Progenitor cell of endocrine pancreas (in vitro differentiated cells): ENCODE results near the gene ARHGAP27. TPM values are rescaled to one million over a fixed set of nuclear protein-coding genes. Genes with fewer than 3 reads are reported as not detected.
"Not testable (repeated sequence)": the region's sequence is repeated elsewhere in the genome, so short reads cannot be mapped to it uniquely, and the experiment has no call there.

Source experiments
- DNase-seq: peaks from one replicate; pipeline ENCODE4 v3.0.0; 2021; ENCODE audit warnings: low spot score; ENCODE audit not compliant: unreplicated experiment
- H3K27ac Mint-ChIP-seq: 2 replicates; pipeline ENCODE4 v1.8.0; 2021; ENCODE audit warnings: mild to moderate bottlenecking, moderate library complexity, mixed read lengths
- H3K27me3 Mint-ChIP-seq: 2 replicates; pipeline ENCODE4 v1.8.0; 2021; ENCODE audit warnings: mixed read lengths
- H3K36me3 Mint-ChIP-seq: 2 replicates; pipeline ENCODE4 v1.8.0; 2022; ENCODE audit warnings: mixed read lengths; ENCODE audit not compliant: insufficient read depth
- H3K4me1 Mint-ChIP-seq: 2 replicates; pipeline ENCODE4 v1.8.0; 2021; ENCODE audit warnings: low read depth, mixed read lengths
- H3K4me3 Mint-ChIP-seq: 2 replicates; pipeline ENCODE4 v1.8.0; 2021; ENCODE audit warnings: low read depth, mild to moderate bottlenecking, moderate library complexity, mixed read lengths
- H3K9me3 Mint-ChIP-seq: 2 replicates; pipeline ENCODE4 v1.8.0; 2021; ENCODE audit warnings: low read depth, mixed read lengths
- long read RNA-seq: library from polyadenylated mRNA; unstranded; transcript quantifications from one replicate; pipeline ENCODE4 v2.0.0, GENCODE V29; 2020
- total RNA-seq: library from RNA; stranded (reverse); gene quantifications from 2 replicates; pipeline ENCODE4 v1.2.1, GENCODE V29; 2021
- TF ChIP-seq, protein P1 (sequence below): fragments of 200-600 bp; sonication (generic); IDR thresholded peaks from one replicate; pipeline ENCODE4 v1.5.0; 2021; ENCODE audit warnings: antibody characterized with exemption, mild to moderate bottlenecking; ENCODE audit not compliant: unreplicated experiment

The ARHGAP27 gene, protein sequence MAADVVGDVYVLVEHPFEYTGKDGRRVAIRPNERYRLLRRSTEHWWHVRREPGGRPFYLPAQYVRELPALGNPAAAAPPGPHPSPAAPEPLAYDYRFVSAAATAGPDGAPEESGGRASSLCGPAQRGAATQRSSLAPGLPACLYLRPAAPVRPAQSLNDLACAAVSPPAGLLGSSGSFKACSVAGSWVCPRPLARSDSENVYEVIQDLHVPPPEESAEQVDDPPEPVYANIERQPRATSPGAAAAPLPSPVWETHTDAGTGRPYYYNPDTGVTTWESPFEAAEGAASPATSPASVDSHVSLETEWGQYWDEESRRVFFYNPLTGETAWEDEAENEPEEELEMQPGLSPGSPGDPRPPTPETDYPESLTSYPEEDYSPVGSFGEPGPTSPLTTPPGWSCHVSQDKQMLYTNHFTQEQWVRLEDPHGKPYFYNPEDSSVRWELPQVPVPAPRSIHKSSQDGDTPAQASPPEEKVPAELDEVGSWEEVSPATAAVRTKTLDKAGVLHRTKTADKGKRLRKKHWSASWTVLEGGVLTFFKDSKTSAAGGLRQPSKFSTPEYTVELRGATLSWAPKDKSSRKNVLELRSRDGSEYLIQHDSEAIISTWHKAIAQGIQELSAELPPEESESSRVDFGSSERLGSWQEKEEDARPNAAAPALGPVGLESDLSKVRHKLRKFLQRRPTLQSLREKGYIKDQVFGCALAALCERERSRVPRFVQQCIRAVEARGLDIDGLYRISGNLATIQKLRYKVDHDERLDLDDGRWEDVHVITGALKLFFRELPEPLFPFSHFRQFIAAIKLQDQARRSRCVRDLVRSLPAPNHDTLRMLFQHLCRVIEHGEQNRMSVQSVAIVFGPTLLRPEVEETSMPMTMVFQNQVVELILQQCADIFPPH
- total RNA-seq = 7.6 and 12.7 TPM in 2 replicates
- long read RNA-seq, partial matches to known transcripts = 1 of 1 reads
- long read RNA-seq, other reads (novel, unspliced or antisense) = 0 of 1 reads

DNA sequence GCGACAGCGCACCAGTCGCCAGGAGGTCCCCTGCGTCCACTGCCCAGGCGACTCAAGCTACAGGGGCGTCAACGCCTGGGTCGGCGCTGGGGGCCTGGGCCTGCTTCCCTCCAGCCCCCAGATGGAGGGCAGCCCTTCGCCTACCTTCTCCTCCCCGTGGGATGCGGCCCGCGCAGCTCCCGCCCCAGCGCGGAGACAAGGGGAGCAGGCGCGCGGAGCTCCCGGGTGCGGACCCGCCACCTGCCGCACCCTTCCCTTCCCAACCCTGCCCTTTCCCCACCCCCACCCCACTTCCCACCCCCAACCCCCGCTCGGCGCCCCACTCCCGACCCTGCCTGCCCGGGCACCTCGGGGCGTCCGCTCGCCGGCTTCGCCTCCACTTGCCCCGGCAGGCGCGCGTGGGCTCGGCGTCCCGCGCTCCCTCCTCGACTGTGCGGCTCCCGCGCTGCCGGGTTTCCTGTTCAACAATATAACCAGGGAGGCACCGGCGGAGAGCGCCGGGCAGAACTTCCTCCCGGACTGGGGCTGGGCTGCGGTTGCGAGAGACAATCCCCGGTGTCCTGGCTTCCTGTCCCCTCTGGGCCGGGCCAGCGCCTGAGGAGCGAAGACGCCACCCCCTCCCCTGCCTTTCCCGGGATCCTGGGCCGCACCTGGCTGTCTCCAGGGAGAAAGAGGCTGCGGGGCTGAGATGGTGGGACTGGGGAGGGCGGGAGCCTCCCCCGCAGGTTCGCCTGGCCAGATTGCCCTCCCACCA is at the start of gene ARHGAP27:
ARHGAP27 (minus strand) TSS at position 466 of the 754 bp plus-strand sequence. CDS start 2,591 bp downstream, outside the sequence.
- Mint-ChIP-seq H3K9me3 (no peaks in the 10 kb centered on the region), H3K4me3 (peak within 1 kb of the TSS; percentile 71), H3K27me3 (peaks cover 43% of the 10 kb centered on the region), H3K27ac (no peak within 1 kb of the TSS), H3K36me3 (no peaks in the 10 kb centered on the region), H3K4me1 (peaks cover 7% of the 10 kb centered on the region)
- DNase-seq = no peak
- TF ChIP-seq, protein P1, sequence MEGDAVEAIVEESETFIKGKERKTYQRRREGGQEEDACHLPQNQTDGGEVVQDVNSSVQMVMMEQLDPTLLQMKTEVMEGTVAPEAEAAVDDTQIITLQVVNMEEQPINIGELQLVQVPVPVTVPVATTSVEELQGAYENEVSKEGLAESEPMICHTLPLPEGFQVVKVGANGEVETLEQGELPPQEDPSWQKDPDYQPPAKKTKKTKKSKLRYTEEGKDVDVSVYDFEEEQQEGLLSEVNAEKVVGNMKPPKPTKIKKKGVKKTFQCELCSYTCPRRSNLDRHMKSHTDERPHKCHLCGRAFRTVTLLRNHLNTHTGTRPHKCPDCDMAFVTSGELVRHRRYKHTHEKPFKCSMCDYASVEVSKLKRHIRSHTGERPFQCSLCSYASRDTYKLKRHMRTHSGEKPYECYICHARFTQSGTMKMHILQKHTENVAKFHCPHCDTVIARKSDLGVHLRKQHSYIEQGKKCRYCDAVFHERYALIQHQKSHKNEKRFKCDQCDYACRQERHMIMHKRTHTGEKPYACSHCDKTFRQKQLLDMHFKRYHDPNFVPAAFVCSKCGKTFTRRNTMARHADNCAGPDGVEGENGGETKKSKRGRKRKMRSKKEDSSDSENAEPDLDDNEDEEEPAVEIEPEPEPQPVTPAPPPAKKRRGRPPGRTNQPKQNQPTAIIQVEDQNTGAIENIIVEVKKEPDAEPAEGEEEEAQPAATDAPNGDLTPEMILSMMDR = no peak

DNA sequence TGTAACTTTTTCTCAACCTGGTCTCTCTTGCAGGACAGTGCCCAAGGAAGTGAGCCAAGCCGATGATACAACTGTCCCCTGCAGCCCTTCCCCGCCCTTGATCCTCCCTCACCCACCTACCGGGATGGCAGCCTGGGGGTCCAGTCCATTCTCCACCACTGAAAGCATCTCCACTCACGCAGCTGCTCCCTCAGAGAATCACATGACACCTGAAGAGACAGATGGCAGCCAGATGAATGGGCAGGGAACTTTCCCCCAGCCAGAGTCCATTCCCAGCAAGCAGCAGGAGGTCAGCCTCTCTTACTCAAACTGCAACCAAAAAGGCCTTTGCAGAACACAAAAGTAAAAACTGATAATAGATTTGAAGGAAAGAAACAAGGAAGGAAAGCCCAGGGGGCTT is 49.6 kb upstream of the ARHGAP27 start:
- not testable (repeated sequence) for H3K36me3 Mint-ChIP-seq, H3K27me3 Mint-ChIP-seq, DNase-seq, H3K4me3 Mint-ChIP-seq, H3K9me3 Mint-ChIP-seq, H3K27ac Mint-ChIP-seq
- peaks cover 12% of the 10 kb centered on the region for H3K4me1 Mint-ChIP-seq

DNA sequence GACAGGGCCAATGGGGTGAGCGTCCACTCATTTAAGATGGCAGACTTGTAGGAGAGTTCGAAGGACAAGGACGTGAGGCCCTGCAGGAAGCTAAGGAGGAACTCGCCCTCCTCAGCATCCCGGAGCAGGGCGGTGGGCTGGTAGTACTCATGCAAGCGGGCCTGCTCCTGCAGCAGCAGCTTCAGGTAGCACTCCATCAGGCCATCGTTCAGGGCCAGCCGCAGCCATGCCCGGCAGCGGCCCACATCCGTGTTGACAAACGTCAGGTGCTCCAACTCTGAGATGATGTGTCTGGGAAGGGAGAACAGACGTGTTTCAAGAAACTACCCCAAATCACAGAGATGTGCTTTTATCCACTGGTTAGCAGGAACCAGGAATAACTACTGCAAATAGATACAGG is 42.8 kb upstream of the ARHGAP27 start:
- H3K27me3 Mint-ChIP-seq, DNase-seq, H3K27ac Mint-ChIP-seq, H3K4me1 Mint-ChIP-seq, H3K4me3 Mint-ChIP-seq, H3K36me3 Mint-ChIP-seq, H3K9me3 Mint-ChIP-seq: not testable (repeated sequence)

DNA sequence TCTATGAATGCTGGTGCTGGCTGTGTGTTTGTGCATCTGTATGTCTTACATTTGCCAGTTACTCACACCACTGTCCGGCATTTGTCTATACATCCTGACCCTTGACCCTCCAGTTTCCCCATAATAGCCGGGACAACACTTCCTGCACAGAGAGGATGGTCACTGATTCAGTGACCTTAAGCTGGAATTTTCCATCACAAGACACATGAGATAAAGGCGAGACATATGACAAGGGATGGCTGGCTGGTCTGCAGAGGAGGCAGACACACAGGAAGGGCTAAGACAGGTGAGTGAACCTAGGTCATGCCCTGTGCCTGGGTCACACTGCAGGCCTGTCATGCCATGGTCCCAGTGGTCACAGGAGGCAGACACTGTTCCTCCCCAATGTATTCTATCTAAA is 39.6 kb upstream of the ARHGAP27 start:
- not testable (repeated sequence) for H3K27ac Mint-ChIP-seq, H3K27me3 Mint-ChIP-seq, H3K9me3 Mint-ChIP-seq, H3K4me1 Mint-ChIP-seq, H3K4me3 Mint-ChIP-seq, H3K36me3 Mint-ChIP-seq, DNase-seq

DNA sequence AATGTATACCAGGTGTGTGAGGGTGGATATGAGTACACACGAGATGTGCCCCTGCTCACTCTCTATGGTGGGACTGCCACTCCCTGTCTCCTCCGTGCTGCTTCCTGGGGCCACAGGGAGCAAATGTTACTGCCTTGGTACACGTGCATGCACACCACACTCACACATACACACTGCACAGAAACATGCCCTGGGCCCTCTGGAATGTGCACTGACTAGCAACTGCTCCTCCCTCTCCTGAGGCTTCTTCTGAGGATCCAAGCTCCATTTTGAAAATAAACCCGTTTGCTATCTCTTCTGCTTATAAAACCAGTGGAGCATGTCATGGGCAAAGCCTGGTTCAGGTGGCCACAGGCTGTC is 36.5 kb upstream of the ARHGAP27 start:
- not testable (repeated sequence) for H3K4me3 Mint-ChIP-seq, H3K9me3 Mint-ChIP-seq, H3K27ac Mint-ChIP-seq

DNA sequence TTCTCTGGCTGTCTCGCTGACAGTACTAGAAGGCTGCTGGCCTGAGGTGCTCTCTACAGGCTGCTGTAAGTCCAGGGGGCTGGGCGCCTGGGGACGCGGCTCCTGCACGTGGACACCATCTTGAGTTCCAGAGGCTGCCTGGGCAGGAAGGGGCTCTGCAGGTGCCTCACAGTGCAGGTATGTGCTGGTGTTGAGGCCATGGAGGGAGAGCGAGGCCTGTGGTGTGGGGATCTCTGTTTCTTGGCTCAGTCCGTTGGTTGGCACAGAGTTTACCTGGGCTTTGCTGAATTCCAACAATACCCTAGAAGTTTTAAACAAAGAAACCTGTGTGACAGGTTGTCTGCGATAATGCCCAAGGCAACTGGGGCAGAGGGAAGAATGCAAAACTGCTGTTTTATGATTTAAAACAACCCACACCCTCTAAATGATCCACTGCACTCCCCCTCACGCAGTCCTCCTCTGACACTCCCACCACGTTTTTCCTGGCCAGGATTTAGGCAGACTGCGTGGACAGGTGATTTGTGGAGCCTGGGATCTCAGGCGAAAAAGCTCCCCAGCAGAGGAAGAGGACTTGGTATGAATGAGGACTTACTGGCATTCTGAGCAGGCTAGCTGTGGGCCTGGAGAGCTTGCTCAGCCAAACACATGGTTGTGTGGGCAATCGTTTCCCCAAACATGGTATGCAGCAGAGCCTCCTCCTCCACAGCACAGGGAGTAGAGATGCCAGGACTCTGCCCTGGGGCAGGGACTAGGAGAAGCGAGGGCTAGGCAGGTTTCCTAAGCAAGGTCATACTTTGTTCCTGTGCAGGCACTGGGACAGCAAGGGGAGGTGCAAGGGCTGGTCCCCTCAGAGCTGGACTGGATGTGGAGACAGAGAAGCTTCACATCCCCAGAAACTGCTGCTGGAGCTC is 35.9 kb upstream of the ARHGAP27 start:
- H3K4me1 Mint-ChIP-seq, H3K27me3 Mint-ChIP-seq, H3K36me3 Mint-ChIP-seq, DNase-seq, H3K4me3 Mint-ChIP-seq, H3K27ac Mint-ChIP-seq, H3K9me3 Mint-ChIP-seq: not testable (repeated sequence)

More for the DNA sequence above, 36.5 kb upstream of the ARHGAP27 start:
- not testable (repeated sequence) for H3K4me1 Mint-ChIP-seq, H3K27me3 Mint-ChIP-seq, DNase-seq, H3K36me3 Mint-ChIP-seq

DNA sequence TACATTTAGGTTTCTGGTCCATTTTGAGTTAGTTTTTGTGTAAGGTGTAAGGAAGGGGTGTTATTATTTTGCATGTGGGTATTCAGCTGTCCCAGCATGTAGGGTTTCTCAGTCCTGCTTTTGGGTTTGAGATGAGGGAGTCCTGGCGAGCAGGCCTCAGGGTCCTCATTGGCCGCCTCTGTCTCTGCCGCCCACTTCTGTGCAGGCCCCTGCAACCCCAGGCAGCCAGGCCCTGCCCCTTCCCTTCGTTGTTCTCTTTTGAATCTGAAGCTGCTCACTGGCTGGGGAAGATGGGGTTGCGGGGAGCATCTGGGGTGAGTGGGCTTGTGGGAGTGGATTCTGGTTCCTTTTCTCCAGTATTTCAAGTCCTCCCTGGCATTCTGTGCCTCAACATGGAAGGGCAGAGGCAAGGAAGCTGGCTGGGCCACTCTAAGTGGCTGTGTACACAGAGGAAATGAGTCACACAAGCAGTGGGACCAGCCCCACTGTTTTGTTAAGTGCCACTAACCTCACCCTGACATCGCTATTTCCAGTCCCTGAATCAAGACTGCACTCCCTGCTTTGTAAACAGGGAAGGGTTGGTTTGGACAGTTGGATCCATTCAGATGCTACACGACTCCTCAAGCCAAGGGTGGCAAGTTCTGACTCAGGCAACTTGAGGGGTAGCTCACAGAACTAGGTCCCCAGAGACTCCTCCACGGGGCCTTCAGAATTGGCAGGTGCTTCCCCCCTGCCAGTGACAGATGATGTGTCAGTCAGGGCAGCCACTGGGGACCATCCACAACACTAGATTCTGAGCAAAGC is 29.1 kb upstream of the ARHGAP27 start:
- not testable (repeated sequence) for H3K4me3 Mint-ChIP-seq, H3K9me3 Mint-ChIP-seq, DNase-seq, H3K27me3 Mint-ChIP-seq, H3K36me3 Mint-ChIP-seq, H3K4me1 Mint-ChIP-seq
- H3K27ac Mint-ChIP-seq = peak overlapping the region; percentile 47

DNA sequence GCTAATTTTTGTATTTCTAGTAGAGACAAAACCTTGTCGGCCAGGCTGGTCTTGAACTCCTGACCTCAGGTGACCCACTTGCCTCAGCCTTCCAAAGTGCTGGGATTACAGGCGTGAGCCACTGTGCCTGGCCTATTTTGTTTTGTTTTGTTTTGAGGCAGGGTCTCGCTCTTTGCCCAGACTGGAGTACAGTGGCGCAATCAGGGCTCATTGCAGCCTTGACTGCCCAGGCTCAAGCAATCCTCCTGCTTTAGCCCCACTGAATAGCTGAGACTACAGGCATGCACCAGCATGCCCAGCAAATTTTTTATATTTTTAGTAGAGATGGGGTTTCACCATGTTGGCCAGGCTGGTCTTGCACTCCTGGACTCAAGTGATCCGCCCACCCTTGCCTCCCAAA is 27.8 kb upstream of the ARHGAP27 start:
- DNase-seq, H3K9me3 Mint-ChIP-seq: not testable (repeated sequence)

DNA sequence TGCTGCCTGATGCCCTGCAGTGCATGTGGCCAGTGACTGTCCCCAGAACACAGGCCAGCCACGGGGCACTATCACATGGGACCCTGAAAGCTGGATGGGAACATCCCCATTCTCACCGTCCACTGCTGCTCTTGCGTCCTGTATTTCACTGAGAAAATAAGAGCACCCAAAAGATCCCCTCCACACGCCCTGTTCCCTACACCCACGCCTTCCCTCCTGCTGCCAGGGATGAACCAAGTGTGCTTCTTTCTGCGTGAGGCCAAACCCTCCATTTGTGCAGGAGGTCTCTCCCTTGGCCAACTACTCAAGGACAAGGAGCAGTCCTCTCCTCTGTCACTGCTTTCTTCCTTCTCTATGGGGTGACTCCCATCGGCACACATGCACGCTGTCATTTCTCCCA is 21.7 kb upstream of the ARHGAP27 start:
- not testable (repeated sequence) for H3K27me3 Mint-ChIP-seq, H3K27ac Mint-ChIP-seq, H3K4me1 Mint-ChIP-seq, H3K4me3 Mint-ChIP-seq, H3K9me3 Mint-ChIP-seq, DNase-seq, H3K36me3 Mint-ChIP-seq

More for the DNA sequence above, 27.8 kb upstream of the ARHGAP27 start:
- H3K4me1 Mint-ChIP-seq, H3K27ac Mint-ChIP-seq, H3K27me3 Mint-ChIP-seq, H3K36me3 Mint-ChIP-seq, H3K4me3 Mint-ChIP-seq: not testable (repeated sequence)

DNA sequence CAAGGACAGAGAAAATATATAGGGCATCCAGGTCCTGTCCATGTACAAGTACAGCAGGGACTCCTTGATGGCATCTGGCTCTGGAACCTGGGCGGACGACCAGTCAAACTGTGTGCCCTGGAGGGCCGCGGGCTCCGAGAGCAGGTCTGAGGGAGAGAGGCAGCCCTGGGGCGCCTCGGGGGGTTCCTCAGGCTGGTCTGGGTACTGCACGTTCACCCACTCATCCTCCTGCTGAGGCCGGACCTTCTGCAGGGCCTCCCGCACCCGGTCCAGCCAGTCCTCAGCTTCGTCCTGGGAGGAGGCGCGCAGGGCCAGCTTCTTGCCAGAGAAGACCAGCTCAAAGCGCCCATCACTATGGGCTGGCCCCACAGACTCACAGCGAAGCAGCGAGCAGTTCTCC is 21.1 kb upstream of the ARHGAP27 start:
- H3K9me3 Mint-ChIP-seq, H3K4me3 Mint-ChIP-seq, H3K4me1 Mint-ChIP-seq, DNase-seq, H3K27me3 Mint-ChIP-seq, H3K36me3 Mint-ChIP-seq, H3K27ac Mint-ChIP-seq: not testable (repeated sequence)
